ENCODE results near the gene ZNF655. TPM values are rescaled to one million over a fixed set of nuclear protein-coding genes. Genes with fewer than 3 reads are reported as not detected.

Gene ZNF655
- total RNA-seq, 1 experiment from 2014 or later: 169 TPM

DNA sequence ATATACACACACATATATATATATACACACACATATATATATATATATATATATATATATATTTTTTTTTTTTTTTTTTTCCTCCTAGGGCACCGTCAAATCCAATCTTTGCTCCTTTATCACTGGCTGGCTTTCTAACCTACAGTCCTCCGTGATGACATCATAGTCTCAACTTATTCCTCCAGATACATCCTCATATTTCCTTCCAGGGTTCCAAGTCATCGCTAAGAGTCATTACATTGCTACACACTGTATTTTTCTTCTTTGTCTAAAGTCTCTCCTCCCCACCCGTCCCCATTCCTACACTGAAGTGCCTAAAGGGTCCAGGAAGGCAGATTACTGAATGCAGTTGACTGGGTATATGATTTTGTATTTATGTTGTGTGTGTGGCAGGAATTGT lies 5.4 kb upstream of the ZNF655 start:
- no peak for DNase-seq
- H3K79me2 ChIP-seq (ENCODE audit: low read length): peaks cover 40% of the 10 kb centered on the region
- no peak overlapping the region for H2AFZ ChIP-seq (ENCODE audit: low read length)
- H3K9ac ChIP-seq (ENCODE audit: low read length): no peak overlapping the region
- no peak overlapping the region for H3K27ac ChIP-seq (ENCODE audit: low read length)
- H3K9me3 ChIP-seq (ENCODE audit: low read length): no peaks in the 10 kb centered on the region; the same call in 1 of the 2 replicates
- peaks cover 30% of the 10 kb centered on the region for H3K36me3 ChIP-seq (ENCODE audit: insufficient read depth, low read length)
- H3K27me3 ChIP-seq (ENCODE audit: low read length): no peaks in the 10 kb centered on the region
- no peaks in the 10 kb centered on the region for H3K9me2 ChIP-seq (replicated peaks; ENCODE audit: insufficient read depth, low read length)
- H3K4me3 ChIP-seq (ENCODE audit: low read length): no peak overlapping the region
- no peak overlapping the region for H3K4me2 ChIP-seq (ENCODE audit: low read depth, low read length, poor library complexity, severe bottlenecking)
- no peaks in the 10 kb centered on the region for H4K20me1 ChIP-seq (ENCODE audit: insufficient read depth, low read depth, low read length)
- H3K4me1 ChIP-seq (ENCODE audit: low read length): peaks cover 32% of the 10 kb centered on the region

DNA sequence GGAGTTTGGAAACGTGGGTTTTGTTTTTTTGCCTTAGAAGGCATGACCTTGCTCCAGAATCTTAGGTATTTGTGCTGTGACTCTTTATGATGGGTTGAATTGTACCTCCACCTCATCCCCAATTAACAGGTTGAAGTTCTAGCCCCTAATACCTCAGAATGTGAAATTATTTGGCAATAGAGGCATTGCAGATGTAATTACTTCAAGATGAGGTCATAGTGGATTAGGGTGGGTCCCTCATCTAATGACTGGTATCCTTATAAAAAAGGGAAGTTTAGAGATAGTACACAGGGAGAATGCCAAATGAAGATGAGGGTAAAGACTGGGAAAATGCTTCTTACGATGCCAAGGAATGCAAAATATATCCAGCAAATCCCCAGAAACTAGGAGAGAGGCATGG lies 3.5 kb upstream of the ZNF655 start:
- peaks cover 25% of the 10 kb centered on the region for H3K36me3 ChIP-seq (ENCODE audit: insufficient read depth, low read length)
- no peak overlapping the region for H3K27ac ChIP-seq (ENCODE audit: low read length)

DNA sequence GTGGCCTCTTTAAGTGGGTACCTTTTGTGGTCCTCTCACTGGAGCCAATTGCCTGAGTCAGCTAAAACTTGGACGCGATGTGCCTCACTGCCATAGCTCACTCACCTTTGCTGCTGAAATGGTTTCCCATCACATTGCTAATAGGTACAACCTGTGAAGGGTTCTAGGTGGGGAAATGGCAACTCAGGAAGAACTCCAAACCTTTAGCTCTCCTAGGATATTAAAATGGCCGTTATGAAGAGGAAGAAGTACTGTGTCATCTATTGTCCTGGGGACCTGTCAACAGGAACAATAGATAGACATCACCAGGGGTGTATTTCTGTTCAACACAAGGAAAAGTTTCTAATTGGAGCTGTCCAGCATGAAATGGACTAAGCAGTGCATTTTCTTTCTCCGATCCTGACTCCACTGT lies 1.2 kb upstream of the ZNF655 start:
- peaks cover 61% of the 10 kb centered on the region for H3K79me2 ChIP-seq (ENCODE audit: low read length)

More for the DNA sequence above, 3.5 kb upstream of the ZNF655 start:
- DNase-seq: no peak
- Histone ChIP-seq H3K9me3 (ENCODE audit: low read length) (no peaks in the 10 kb centered on the region; the same call in 1 of the 2 replicates), H3K79me2 (ENCODE audit: low read length) (peaks cover 58% of the 10 kb centered on the region), H3K4me3 (ENCODE audit: low read length) (no peak overlapping the region), H2AFZ (ENCODE audit: low read length) (no peak overlapping the region), H3K4me1 (ENCODE audit: low read length) (peaks cover 38% of the 10 kb centered on the region), H3K27me3 (ENCODE audit: low read length) (no peaks in the 10 kb centered on the region), H3K9me2 (replicated peaks; ENCODE audit: insufficient read depth, low read length) (no peaks in the 10 kb centered on the region), H3K4me2 (ENCODE audit: low read depth, low read length, poor library complexity, severe bottlenecking) (no peak overlapping the region), H3K9ac (ENCODE audit: low read length) (no peak overlapping the region), H4K20me1 (ENCODE audit: insufficient read depth, low read depth, low read length) (no peaks in the 10 kb centered on the region; the same call in 1 of the 2 replicates)

DNA sequence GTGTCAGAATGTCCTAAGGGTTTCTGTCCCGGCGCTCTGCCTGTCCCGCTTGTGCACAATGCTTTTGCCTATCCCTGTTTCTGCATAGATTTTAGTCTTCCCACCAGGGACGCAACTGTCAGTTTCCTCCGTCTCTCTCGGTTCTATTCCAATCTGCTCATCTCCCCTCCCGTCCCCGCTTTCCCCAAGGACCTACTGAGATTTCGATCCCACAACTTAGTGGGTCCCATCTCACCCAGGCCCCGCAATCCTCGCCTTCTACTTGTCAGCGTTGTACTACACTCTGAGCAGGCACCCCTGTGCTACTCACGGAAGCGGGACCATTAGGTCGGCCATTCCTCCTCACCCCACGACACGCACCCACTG lies 519 bp upstream of the ZNF655 start:
- Histone ChIP-seq H3K4me1 (ENCODE audit: low read length) (peaks cover 29% of the 10 kb centered on the region), H3K27me3 (ENCODE audit: low read length) (no peaks in the 10 kb centered on the region), H4K20me1 (ENCODE audit: insufficient read depth, low read depth, low read length) (no peaks in the 10 kb centered on the region; the same call in 1 of the 2 replicates), H3K36me3 (ENCODE audit: insufficient read depth, low read length) (peaks cover 51% of the 10 kb centered on the region), H3K9me3 (ENCODE audit: low read length) (no peaks in the 10 kb centered on the region), H3K9ac (ENCODE audit: low read length) (peak overlapping the region; percentile 100), H3K9me2 (replicated peaks; ENCODE audit: insufficient read depth, low read length) (no peaks in the 10 kb centered on the region), H3K27ac (ENCODE audit: low read length) (peak overlapping the region; percentile 90), H2AFZ (ENCODE audit: low read length) (peak overlapping the region; percentile 49; the same call in 1 of the 2 replicates), H3K4me2 (ENCODE audit: low read depth, low read length, poor library complexity, severe bottlenecking) (peak overlapping the region; percentile 76), H3K79me2 (ENCODE audit: low read length) (peaks cover 68% of the 10 kb centered on the region), H3K4me3 (ENCODE audit: low read length) (peak overlapping the region; percentile 89)
- no peak for DNase-seq

More for the DNA sequence above, 1.2 kb upstream of the ZNF655 start:
- H3K9me3 ChIP-seq (ENCODE audit: low read length): no peaks in the 10 kb centered on the region
- H3K27me3 ChIP-seq (ENCODE audit: low read length): no peaks in the 10 kb centered on the region
- H3K9me2 ChIP-seq (replicated peaks; ENCODE audit: insufficient read depth, low read length): no peaks in the 10 kb centered on the region
- H3K27ac ChIP-seq (ENCODE audit: low read length): peak overlapping the region; percentile 90
- H2AFZ ChIP-seq (ENCODE audit: low read length): no peak overlapping the region
- peak overlapping the region; percentile 76 for H3K4me2 ChIP-seq (ENCODE audit: low read depth, low read length, poor library complexity, severe bottlenecking)
- peak overlapping the region; percentile 89 for H3K4me3 ChIP-seq (ENCODE audit: low read length)
- DNase-seq: no peak
- H3K9ac ChIP-seq (ENCODE audit: low read length): peak overlapping the region; percentile 100
- H3K36me3 ChIP-seq (ENCODE audit: insufficient read depth, low read length): peaks cover 44% of the 10 kb centered on the region
- no peaks in the 10 kb centered on the region; the same call in 1 of the 2 replicates for H4K20me1 ChIP-seq (ENCODE audit: insufficient read depth, low read depth, low read length)
- H3K4me1 ChIP-seq (ENCODE audit: low read length): peaks cover 34% of the 10 kb centered on the region

DNA sequence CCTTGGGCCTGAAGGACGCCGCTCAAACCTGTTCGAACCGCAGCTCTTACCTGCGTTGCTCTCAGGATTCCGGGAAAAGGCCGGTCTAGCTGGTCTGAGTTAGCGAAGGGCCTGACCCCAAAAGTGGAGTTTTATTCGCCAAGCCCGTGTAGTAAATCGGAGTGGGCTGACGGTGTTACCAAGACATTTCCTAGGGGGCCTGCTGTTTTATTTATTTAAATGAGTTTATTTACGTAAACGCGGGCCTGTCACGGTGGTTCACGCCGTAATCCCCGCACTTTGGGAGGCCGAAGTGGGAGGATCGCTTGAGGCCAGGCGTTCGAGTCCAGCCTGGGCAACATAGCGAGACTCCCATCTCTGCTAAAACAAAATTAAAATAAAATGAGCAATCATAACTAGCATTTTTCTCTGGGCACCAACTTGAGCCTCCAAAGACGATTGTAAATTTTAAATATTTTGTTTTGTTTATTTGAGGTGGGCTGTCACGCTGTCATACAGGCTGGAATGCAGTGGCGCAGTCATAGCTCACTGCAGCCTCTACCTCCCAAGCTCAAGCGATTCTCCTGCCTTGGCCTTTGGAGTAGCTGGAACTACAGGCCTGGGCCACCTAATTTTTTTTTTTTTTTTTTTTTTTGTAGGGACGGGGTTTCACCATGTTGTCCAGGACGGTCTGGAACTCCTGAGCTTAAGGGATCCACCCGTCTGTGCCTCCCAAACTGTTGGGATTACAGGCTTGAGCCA lies 903 bp downstream of the ZNF655 start:
- Histone ChIP-seq H3K79me2 (ENCODE audit: low read length) (peaks cover 76% of the 10 kb centered on the region), H3K4me1 (ENCODE audit: low read length) (peaks cover 25% of the 10 kb centered on the region), H3K27me3 (ENCODE audit: low read length) (no peaks in the 10 kb centered on the region), H4K20me1 (ENCODE audit: insufficient read depth, low read depth, low read length) (no peaks in the 10 kb centered on the region; the same call in 1 of the 2 replicates), H3K9me2 (replicated peaks; ENCODE audit: insufficient read depth, low read length) (no peaks in the 10 kb centered on the region), H3K36me3 (ENCODE audit: insufficient read depth, low read length) (peaks cover 52% of the 10 kb centered on the region), H3K4me2 (ENCODE audit: low read depth, low read length, poor library complexity, severe bottlenecking) (peak overlapping the region; percentile 76), H3K27ac (ENCODE audit: low read length) (peak overlapping the region; percentile 90), H3K9ac (ENCODE audit: low read length) (peak overlapping the region; percentile 100), H3K9me3 (ENCODE audit: low read length) (no peaks in the 10 kb centered on the region), H3K4me3 (ENCODE audit: low read length) (peak overlapping the region; percentile 89), H2AFZ (ENCODE audit: low read length) (peak overlapping the region; percentile 52; the same call in 1 of the 2 replicates)
- no peak for DNase-seq

DNA sequence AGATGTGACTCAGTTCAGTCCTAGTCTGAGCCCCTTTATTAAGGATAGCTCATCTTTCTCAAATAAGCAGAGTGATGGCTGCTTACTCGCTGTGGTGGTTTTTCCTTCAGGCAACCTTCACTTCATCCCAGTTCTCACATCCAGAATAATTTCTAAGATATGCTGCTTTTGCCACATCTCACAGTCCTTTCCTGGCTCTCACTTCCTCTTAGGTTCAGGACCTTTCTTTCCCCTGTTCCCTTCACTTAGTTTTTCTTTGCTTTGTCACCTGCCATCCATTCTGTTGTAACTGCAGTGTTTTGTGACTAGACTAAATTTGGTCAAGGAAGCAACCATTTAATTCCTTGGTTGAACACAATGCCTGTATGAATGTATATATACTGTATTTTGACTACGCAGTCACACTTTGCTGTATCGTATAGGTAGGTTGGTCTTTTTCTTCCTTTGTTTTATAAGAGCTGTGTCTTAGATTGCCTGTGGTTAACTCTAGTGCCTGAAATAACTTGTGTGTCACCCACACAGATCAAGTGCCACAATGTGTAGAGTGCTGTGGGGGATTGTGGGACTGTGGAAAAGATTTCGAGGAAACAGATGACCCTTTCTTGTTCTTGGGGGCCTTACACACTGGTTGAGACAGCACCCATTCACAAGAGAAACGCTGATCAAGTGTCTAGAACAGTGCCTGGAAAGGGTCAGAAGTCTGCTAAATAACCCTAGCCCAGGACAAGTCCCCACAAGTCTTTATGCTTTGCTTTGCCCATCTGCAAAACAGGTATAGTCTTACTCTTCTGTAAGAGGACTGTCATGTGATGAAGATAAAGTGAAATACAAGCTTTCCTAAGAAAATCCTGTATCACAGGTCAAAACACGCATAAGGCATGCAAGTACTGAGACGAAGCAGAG lies 2.6 kb downstream of the ZNF655 start:
- H3K27me3 ChIP-seq (ENCODE audit: low read length): no peaks in the 10 kb centered on the region
- peaks cover 61% of the 10 kb centered on the region for H3K36me3 ChIP-seq (ENCODE audit: insufficient read depth, low read length)
- peaks cover 26% of the 10 kb centered on the region for H3K4me1 ChIP-seq (ENCODE audit: low read length)
- no peak overlapping the region for H2AFZ ChIP-seq (ENCODE audit: low read length)
- DNase-seq: no peak
- no peak overlapping the region for H3K27ac ChIP-seq (ENCODE audit: low read length)
- H3K9me3 ChIP-seq (ENCODE audit: low read length): no peaks in the 10 kb centered on the region
- no peak overlapping the region for H3K4me3 ChIP-seq (ENCODE audit: low read length)
- H3K9ac ChIP-seq (ENCODE audit: low read length): no peak overlapping the region
- H3K79me2 ChIP-seq (ENCODE audit: low read length): peaks cover 86% of the 10 kb centered on the region
- no peak overlapping the region for H3K4me2 ChIP-seq (ENCODE audit: low read depth, low read length, poor library complexity, severe bottlenecking)
- H3K9me2 ChIP-seq (replicated peaks; ENCODE audit: insufficient read depth, low read length): no peaks in the 10 kb centered on the region
- no peaks in the 10 kb centered on the region; the same call in 1 of the 2 replicates for H4K20me1 ChIP-seq (ENCODE audit: insufficient read depth, low read depth, low read length)

DNA sequence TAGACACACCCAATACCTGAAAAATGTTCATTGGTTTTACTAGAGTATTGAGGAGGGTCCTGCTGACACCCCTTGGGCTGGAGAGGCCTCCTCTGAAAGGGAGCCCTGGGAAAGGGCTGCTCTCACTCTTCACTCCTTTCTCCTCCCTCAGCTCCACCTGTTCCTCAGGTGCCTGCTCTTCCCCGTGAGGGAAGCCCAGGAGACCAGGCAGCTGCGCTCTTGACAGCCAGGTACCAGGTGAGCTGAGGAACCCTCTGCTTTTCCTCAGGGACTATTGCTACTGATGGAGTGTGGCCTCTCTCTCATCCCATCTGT lies 3.3 kb downstream of the ZNF655 start:
- Histone ChIP-seq H3K9ac (ENCODE audit: low read length) (no peak overlapping the region), H3K27ac (ENCODE audit: low read length) (no peak overlapping the region), H3K79me2 (ENCODE audit: low read length) (peaks cover 85% of the 10 kb centered on the region), H3K36me3 (ENCODE audit: insufficient read depth, low read length) (peaks cover 60% of the 10 kb centered on the region), H3K27me3 (ENCODE audit: low read length) (no peaks in the 10 kb centered on the region), H3K9me3 (ENCODE audit: low read length) (no peaks in the 10 kb centered on the region), H3K4me1 (ENCODE audit: low read length) (peaks cover 23% of the 10 kb centered on the region), H4K20me1 (ENCODE audit: insufficient read depth, low read depth, low read length) (no peaks in the 10 kb centered on the region; the same call in 1 of the 2 replicates), H3K4me2 (ENCODE audit: low read depth, low read length, poor library complexity, severe bottlenecking) (no peak overlapping the region), H3K4me3 (ENCODE audit: low read length) (no peak overlapping the region), H3K9me2 (replicated peaks; ENCODE audit: insufficient read depth, low read length) (no peaks in the 10 kb centered on the region), H2AFZ (ENCODE audit: low read length) (no peak overlapping the region)
- no peak for DNase-seq

Data from Karpas-422 (cell line).